Islet precursor cell (in vitro differentiated cells): ENCODE data around the gene LBH.

ENCODE experiments used
- DNase-seq: peaks from one replicate; pipeline ENCODE4 v3.0.0-alpha.2; 2018

Gene LBH

DNA sequence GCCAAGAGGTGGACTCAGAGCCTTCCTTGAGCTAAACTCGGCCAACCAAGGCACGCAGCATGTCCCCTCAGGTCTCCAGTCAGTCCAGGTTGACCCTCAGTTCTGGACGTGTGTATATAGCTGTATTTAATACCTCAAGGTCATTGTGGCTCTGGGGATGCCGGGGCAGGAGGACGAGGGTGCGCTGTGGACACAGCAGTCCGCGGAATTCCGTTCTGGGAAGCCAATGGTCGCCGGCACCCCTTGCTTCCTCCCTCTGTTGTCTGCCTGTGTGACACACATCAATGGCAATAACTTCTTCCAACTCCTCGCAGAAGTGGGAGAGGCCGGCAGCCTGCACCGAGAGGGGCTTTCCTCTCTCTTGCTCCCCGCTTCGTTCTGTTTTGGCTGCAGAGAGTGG, 27.7 kb downstream of the LBH start:
- DNase-seq: peak; percentile 30

DNA sequence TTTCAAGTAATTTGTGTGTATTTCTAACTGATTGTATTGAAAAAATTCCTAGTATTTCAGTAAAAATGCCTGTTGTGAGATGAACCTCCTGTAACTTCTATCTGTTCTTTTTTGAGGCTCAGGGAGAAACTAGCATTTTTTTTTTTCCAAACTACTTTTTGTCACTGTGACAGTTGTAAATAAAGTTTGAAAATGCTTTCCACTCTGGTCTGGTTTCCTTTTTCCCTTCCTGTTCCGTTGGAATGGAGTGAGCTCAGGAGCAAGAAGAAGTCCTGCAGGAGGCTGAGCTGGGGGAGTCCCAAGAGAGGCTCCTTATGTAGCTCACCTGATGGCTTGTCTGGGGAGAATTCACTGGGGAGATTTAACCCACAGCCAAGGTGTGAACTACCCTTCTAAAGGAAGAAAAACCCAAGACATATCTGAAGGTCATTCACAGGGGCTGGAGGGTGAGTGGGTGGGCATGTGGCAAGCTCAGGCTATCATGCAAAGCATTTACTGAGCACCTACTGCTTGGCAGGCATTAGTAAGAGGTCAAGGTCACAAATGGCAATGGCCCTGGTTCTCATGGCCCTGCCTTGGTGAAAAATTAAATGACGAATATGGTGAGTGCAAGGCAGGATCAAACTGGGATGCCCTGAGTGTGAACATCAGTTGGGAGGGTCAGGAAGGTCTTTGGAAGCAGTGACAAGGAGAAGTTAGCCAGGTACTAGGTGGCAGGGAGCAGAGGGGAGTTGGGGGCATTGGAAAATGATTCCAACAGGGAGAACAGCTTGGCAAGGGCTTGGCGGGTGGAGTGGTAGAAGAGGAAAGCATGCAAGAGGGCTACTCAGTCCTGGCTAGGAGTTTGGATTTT, 28.7 kb downstream of the LBH start:
- peak; percentile 40 for DNase-seq

DNA sequence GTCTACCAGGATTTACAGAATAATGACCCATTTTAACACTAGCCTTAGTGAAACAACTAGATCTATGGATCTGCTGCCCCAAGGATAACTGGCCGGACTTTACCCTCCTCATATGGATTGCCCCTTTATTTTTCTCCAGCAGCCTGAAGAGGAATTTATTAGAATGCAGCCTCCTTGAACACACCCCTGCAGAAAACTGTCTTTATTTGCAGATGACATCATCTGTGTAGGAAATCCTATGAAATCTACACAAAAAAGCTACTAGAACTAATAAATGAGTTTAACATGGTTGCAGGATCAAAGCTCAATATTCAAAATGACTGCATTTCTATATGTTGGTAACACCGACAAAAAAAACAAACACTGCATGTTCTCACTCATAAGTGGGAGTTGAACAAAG, 29.6 kb downstream of the LBH start:
- DNase-seq: no peak

DNA sequence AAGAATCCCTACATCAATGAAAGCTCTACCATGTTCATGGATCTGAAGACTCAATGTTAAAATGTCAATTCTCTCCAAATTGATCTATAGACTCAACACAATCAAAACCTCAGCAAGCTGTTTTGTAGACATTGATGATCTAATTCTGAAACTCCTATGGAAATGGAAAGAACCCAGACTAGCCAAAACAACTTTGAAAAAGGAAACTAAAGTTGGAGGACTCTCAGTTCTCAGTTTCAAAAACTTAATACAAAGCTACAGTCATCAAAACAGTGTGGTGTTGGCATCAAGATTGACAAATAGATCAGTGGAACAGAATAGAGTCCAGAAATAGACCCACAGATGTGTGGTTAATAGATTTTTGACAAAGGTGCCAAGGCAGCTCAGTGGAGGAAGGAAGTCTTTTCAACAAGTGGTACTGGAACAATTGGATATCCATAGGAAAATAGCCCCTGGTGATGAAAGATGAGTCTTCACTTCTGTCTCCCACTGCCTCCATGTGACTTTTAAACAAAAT, 30.4 kb downstream of the LBH start:
- DNase-seq: no peak

DNA sequence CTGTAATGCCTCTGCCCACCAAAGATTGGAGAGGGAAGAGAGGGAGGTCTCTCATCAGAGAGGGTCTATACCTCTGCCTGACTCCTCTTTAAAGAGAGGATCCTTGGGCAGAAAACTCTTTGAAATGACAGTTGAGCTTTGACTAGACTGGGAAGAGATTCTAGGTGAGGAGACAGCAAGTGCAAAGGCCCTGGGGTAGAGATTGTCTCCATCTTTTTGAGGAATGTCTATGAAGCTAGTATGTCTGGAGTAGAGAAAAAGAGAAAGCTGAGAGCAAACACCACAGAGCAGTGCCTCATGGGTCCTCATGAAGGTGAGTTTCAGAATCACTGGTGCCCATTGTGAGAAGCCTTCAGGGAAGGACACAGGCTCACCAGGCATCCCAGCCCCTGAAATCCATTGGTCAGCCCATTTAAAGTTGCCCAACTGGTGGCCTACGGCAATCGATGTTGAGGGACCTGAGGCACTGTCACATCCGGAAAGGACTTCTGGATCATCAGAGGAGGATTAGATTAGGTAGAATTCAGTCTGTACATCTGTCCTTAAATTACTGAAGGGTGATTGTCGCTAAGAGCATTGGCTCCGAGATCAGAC, 31.5 kb downstream of the LBH start:
- DNase-seq: peak; percentile 20

DNA sequence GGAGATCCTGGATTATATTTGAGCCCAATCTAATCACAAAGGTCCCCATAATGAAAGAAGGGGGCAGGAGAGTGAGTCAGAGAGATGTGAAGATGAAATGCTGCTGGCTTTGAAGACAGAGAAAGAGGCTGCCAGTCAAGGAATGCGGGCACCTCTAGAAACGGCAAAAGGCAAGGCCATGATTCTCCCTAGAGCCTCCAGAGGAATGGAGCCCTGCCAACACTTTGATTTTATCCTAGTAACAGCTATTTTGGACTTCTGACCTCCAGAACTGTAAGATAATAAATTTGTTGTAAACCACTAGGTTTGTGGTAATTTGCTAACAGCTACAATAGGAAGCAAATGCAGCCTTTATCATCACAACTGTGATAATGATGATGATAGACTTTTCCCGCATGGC, 32.9 kb downstream of the LBH start:
- peak; percentile 17 for DNase-seq

DNA sequence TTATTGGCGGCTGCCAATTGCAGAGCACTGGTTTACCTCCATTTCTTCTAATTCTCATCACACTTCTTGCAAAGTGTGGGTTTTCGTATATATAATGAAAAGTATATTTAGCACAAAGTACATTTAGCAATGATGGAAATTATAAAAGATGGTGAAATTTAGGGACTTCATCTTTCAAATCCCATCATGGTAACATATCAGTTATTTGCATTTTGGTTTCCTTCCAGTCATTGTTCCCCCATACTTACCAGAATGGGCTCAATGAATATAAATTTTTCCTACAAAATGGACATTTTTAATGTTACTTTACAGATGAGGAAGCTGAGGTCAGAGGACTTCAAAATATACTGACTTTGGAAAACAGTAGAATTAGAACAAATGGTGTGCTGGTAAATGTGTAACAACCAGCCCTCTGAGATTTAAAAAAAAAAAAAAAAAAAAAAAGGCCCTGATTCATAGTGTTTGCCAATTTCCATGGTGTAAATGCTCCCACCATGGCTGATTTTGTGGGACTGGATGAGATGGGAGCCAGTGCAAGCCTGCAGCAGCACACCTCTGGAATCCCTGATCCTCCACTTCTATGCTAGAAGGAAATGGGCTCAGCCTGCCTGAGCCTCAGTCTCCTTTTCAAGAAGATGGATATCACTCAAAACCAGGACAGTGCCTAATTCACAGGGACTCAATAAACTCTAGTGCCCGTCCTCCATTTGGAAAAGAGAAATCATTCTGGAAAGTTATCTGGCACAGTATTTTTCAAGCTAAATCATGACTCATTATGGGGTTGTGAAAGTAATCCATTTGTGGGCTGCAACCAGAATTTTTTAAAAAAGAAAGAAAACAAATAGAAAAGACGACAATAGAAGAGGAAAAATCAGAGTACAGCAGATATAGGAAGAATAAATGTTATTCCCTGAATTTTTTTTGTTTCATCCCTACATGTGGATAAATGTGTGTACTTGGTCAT, 34.0 kb downstream of the LBH start:
- no peak for DNase-seq

DNA sequence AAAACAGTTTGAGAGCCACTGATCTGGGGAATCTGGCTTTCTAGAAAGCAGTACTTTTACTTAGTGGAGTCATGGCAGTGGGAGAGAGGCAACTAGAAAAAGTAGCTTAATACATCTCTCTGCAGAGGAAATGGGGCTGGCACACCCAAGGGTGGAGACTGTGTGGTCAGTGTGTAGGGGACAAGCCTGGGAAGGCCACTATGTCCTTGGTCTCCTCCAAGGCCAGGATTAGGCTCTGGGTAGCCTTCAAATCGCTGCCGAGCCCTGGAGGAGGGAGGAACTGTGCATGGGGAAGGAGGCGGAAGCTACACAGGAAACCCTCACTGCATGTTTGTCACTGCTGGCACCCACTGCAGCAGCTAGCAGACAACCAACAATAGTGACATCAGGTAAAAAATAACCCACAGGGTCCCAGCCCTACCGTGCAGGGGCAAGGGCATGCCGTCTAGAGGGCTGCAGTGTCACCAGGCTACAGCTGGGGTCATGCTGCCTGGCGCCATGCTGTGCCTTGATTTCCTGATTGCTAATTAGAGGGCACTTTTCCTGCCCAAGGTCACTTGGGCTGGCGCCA, 34.8 kb downstream of the LBH start:
- DNase-seq: peak; percentile 34

DNA sequence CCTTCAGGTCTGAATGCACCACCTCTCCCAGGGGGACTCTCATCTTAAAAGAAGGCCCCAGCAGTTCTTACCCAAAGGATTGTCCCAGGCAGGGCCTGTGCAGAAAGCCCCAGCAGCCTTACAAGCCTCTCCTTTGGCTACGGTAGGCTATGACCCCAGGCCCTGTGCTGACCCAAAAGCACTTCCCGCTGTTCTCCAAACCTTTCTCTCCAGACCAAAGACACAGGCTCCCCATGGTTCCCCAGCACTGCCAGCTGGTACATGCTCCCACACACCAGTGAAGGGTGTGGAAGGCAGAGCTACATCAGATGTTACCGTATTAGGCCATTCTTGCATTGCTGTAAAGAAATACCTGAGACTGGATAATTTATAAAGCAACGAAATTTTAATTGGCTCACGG, 35.4 kb downstream of the LBH start:
- DNase-seq: peak; percentile 15

DNA sequence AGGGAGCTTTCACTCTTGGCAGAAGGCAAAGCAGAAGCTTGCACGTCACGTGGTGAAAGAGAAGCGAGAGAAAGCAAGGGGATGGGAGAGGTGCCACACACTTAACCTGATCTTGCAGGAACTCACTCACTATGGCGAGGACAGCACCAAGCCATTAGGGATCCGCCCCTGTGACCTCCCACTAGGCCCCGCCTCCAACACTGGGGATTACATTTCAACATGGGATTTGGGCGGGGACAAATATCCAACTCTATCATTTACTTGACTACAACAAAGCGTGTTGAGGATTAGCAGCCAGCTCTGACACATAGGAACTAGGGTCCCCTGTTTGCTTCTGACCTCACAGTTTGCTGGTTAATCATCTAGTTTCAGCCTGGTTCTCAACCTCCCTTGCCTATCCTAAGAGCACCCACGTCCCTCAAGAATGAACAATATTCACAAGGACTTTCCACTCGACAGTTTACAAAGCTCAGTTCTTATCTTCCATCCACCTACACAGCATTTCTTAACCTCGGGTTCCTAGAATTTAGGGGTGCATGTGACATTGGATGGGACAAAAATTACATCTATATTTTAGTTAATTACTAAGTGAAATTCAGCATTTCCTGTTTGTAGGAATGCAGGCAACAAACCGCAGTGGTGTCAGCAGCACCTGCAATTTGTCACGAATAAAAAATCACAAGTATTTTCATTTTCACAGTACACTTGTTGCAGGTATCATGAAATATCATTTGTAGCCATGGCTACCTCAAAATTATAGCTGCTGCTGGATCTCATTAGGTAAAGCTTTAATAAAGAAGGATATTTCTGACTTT, 36.0 kb downstream of the LBH start:
- peak; percentile 32 for DNase-seq

DNA sequence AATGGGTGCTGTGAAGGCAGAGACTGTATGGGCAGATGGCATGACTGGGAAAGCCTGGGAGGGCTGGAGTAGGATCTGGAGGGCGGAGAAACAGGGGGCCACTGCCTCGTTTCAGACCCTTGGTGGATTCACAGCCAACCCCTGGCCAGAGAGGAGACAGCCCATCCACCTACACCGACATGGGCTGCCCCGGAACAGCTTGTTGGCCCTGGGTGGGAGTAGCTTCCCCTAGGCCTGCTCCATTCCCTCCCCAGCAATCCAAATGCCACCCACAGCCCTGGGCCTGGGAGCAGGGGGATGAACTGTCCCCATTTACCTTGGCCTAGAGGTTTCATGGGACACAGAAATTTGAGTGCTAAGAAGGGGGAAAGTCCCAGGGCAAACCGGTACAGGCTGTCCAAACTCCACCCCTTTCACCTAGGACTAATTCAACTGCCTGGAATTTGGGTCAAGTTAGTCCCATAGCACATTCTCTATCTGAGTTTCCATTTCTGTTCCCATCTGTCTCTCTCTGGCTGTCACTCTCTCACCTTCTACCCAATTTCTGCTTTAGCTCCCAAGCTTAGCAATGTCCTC, 37.0 kb downstream of the LBH start:
- DNase-seq: peak; percentile 42

DNA sequence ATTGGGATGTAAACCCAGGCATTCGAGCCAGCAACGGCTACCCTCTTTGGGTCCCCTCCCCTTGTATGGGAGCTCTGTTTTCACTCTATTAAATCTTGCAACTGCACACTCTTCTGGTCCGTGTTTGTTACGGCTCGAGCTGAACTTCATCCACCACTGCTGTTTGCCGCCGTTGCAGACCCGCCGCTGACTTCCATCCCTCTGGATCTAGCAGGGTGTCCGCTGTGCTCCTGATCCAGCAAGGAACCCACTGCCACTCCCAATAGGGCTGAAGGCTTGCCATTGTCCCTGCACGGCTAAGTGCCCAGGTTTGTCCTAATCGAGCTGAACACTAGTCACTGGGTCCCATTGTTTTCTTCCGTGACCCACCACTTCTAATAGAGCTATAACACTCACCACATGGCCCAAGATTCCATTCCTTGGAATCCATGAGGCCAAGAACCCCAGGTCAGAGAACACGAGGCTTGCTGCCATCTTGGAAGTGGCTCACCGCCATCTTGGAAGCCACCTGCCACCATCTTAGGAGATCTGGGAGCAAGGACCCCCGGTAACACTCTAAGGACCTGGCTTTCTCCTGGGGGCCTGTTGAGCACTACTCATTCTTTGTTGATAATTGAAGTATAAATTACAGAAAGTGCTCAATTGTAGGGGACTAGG, 37.9 kb downstream of the LBH start:
- peak; percentile 22 for DNase-seq

DNA sequence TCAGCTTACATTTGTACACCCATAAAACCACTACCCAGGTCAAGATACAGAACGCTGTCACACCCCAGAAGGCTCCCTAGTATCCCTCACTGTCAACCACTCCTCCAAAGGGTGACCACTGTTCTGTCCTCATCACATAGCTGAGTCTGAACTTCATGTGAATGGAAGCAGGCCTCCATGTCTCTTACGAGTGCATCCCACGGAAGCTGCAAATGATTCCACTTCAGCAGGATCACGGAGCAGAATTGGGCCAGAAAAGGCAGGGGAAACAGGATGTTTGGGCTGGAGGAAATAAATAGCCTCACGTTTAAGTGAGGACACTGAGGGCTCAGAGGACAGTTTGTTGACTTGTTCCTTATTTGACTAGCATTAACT, 38.4 kb downstream of the LBH start:
- DNase-seq: peak; percentile 26

DNA sequence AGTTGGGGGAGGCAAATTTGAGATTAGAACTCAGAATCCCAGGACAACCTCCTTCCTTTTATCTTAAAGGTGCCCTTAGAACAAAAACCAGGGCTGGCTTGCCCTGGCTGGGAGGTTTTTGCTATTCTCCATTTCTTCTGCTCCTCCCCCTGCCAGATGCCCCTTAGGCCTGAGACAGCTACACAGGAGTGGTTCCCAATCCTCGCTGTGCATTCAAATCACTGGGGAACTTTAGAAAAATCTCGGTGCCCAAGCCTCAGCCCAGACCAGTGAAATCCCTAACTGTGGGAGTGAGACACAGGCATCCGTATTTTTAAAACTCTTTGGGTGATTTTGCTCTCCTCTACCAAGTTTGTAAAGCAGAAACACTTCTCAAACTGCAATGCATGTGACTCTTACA, 38.8 kb downstream of the LBH start:
- peak; percentile 4 for DNase-seq

DNA sequence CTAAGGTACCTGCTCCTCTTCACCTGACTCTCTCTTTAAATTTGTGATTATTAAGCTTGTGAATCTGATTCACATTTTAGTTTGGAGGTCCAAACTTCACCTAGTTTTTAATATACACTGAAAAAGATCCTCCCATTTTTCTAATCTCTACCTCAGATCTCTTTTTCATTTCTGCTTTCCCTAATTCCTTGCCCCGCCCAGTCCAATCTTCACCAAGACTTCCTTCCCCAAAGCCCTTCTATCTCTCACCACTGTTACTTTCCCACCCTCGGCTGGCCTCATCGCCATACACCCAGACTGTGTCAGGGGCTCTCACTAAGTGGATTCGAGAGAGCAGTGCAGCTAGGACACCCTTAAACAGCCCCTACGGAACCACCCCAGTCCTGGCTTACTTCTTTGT, 40.0 kb downstream of the LBH start:
- no peak for DNase-seq

DNA sequence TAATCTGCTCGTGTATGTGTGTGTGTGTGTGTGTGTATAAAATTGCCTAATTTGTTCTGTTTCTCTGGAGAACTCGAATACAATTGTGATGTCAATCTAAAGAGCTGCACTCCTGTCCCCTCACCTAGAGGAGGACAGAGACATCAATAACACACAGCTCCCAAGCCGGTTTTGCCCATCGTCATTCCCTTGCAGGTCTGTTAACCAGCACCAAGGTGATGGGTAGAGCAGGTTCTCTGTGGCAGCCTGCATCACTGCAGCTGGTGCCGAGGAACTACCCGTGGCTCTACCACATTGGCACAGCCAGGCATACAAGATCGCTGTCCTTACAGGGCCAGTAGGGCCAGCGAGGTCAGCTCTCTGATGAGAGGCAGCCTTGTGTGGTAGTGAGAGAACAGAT, 41.0 kb downstream of the LBH start:
- DNase-seq: no peak

DNA sequence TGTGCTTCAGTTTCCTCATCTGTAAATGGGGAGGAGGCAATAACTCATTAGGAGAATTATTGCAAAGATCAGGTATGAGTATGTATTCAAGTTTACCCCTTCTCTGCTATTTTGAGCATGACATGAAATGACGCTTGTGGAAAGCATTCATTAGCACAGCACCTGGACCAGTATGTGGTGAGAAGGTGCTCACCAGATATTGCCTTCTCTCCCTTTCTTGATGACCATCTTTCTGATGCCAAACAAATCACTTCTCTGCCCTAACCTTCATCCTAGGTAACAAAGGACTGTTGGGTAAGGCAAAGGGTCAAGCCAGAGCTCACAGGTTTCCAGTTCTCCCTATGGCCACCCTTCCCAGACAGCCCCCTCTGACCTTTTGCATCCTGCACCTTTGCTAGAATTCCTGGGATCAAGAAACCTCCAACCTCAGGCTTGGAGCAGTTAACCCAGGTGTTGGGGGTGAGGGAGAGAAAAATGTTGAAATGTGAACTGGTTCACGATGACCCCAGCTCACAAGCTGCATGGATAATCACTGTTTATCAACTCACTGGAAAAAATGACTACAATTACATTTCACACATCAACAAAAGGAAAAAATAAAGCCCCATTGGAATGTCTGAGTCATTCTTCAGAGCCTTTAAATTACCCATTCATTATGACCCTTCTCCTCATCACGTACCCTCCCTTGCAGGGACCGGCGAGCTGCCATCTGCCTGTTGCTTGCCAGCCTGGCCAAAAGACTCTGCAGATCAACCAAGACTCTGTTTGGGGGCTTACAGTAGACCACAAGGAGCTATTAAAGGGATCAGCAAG, 41.6 kb downstream of the LBH start:
- peak; percentile 71 for DNase-seq

DNA sequence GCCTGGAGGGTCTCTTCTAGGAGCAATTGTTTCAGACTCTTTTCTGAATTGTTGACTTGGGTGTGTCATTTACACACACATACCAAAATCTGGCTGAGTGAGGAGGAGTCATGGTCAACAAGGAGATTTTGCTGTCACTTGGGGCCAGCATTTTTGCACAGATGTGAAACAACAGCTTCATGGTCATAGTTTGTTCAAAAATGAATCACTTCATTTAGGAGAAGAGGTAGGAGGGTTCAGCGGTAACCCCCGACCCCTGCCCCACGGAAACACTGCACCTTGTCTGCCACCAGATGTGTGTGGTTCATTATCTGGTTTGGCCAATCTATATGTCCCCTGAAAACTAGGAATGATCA, 42.2 kb downstream of the LBH start:
- no peak for DNase-seq

DNA sequence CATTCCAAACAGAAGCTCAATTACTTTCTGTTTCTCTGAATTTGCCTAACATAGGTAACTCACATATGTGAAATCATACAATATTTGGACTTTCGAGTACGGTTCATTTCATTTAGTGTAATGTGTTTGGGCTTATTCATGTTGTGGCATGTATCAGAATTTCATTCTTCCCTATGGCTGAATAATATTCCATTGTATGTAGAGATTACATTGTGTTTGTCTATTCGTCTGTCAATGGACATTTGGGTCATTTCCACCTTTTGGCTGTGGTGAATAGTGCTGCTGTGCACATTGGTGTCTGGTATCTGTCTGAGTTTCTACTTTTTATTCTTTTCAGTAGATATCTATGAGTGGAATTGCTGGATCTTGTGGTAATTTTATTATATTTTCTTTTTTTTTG, 43.9 kb downstream of the LBH start:
- no peak for DNase-seq

DNA sequence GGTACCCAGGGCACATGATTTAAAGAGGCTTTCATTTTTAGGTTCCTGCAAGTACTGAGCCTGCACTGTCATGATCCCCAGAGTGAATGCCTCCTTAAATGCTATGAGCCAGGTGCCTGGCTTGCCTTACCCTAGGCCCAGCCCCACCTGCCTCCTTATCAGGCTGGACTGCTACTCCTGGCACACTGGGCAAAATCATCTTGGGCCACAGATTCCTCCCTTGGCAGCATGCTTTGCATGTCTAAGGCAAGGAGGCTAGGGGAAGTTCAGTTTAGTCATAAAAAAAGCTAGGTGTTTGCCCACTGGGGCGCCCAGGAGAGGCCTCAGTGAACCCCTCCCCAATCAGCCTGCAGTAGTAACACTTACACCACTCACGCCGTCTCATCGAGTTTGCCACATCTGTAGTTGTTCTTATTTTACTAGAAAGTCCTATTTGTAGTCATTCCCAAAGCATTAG, 45.1 kb downstream of the LBH start:
- peak; percentile 21 for DNase-seq
